ENCODE results near the gene DUSP1.

Gene DUSP1

GRCh38 chr5:172777881-172778814 lies 7.2 kb upstream of the DUSP1 start:
- no peak for DNase-seq

GRCh38 chr5:172776235-172776594 lies 5.2 kb upstream of the DUSP1 start:
- DNase-seq, result no peak

GRCh38 chr5:172775326-172776234 lies 4.6 kb upstream of the DUSP1 start:
- DNase-seq, result no peak

- no peak for DNase-seq
These were observed 3.7 kb upstream of the DUSP1 start for GRCh38 chr5:172774561-172775315.

GRCh38 chr5:172773481-172774469 lies 2.8 kb upstream of the DUSP1 start:
- DNase-seq, result no peak

- peak; percentile 69 for DNase-seq
These were observed 1.3 kb upstream of the DUSP1 start for GRCh38 chr5:172772112-172772906.

- no peak for DNase-seq
These were observed 580 bp upstream of the DUSP1 start for GRCh38 chr5:172771439-172772111.

GRCh38 chr5:172770374-172770674 lies 671 bp downstream of the DUSP1 start:
- DNase-seq, result no peak

GRCh38 chr5:172769616-172770373 lies 1.2 kb downstream of the DUSP1 start:
- DNase-seq, result no peak

GRCh38 chr5:172769342-172769615 lies 1.7 kb downstream of the DUSP1 start:
- no peak for DNase-seq

GRCh38 chr5:172768573-172769341 lies 2.2 kb downstream of the DUSP1 start:
- no peak for DNase-seq

- DNase-seq, result no peak
These were observed 2.9 kb downstream of the DUSP1 start for GRCh38 chr5:172768098-172768572.

- no peak for DNase-seq
These were observed 4.5 kb downstream of the DUSP1 start for GRCh38 chr5:172766287-172767108.

GRCh38 chr5:172765766-172766286 lies 5.2 kb downstream of the DUSP1 start:
- no peak for DNase-seq

GRCh38 chr5:172764861-172765765 lies 5.9 kb downstream of the DUSP1 start:
- DNase-seq, result peak; percentile 89

GRCh38 chr5:172763120-172763464 lies 7.9 kb downstream of the DUSP1 start:
- no peak for DNase-seq

Data from activated CD4-positive, alpha-beta T cell treated with anti-CD3 and anti-CD28 coated beads for 1 hour (primary cell).